ENCODE results near the gene FADS6. TPM values are rescaled to one million over a fixed set of nuclear protein-coding genes. Genes with fewer than 3 reads are reported as not detected.

The FADS6 gene
- total and polyA plus RNA-seq, 3 donors from 2014 or later: 0.95 to 2.0 (median 1.4) TPM

GRCh38 chr17:74877592-74878548 lies 15.6 kb downstream of the FADS6 start:
- Histone ChIP-seq H3K4me1 (peaks cover 15% of the 10 kb centered on the region), H3K9me3 (no peaks in the 10 kb centered on the region), H3K27ac (no peak overlapping the region), H3K27me3 (no peaks in the 10 kb centered on the region), H3K4me3 (no peak overlapping the region), H3K36me3 (ENCODE audit: low read depth, missing control alignments) (no peaks in the 10 kb centered on the region)
- no peak for TF ChIP-seq CTCF (IDR thresholded peaks at IDR 0.05)
- TF ChIP-seq POLR2A (IDR thresholded peaks at IDR 0.05): no peak
- intact Hi-C loops (cut with DNase I; ENCODE audit: low total_unique reads): no loop called here
- no peak for DNase-seq
- 37 to 46% methylated on average over 10 to 19 of the region's 19 CpGs for WGBS, 2 donors

GRCh38 chr17:74875977-74876593 lies 17.3 kb downstream of the FADS6 start:
- intact Hi-C loops (cut with DNase I; ENCODE audit: low total_unique reads): no loop called here
- no peak for DNase-seq
- Histone ChIP-seq H3K4me3 (no peak overlapping the region), H3K27ac (no peak overlapping the region), H3K27me3 (no peaks in the 10 kb centered on the region), H3K36me3 (ENCODE audit: low read depth, missing control alignments) (no peaks in the 10 kb centered on the region), H3K9me3 (no peaks in the 10 kb centered on the region), H3K4me1 (peaks cover 15% of the 10 kb centered on the region)
- TF ChIP-seq POLR2A (IDR thresholded peaks at IDR 0.05) (no peak), CTCF (IDR thresholded peaks at IDR 0.05) (no peak)
- WGBS, 2 donors: 56 to 71% methylated on average over 6 of the region's 6 CpGs

GRCh38 chr17:74875155-74875976 lies 18.1 kb downstream of the FADS6 start:
- DNase-seq: no peak
- H3K36me3 ChIP-seq (ENCODE audit: low read depth, missing control alignments): no peaks in the 10 kb centered on the region
- H3K27me3 ChIP-seq: no peaks in the 10 kb centered on the region
- no peak overlapping the region for H3K27ac ChIP-seq
- no peak overlapping the region for H3K4me3 ChIP-seq
- H3K9me3 ChIP-seq: no peaks in the 10 kb centered on the region
- TF ChIP-seq CTCF (IDR thresholded peaks at IDR 0.05): no peak
- no peak for TF ChIP-seq POLR2A (IDR thresholded peaks at IDR 0.05)
- peaks cover 15% of the 10 kb centered on the region for H3K4me1 ChIP-seq
- intact Hi-C loops (cut with DNase I; ENCODE audit: low total_unique reads): no loop called here
- WGBS, 2 donors: 45 to 58% methylated on average over 5 of the region's 5 CpGs

- no peaks in the 10 kb centered on the region for H3K9me3 ChIP-seq
- H3K27me3 ChIP-seq: no peaks in the 10 kb centered on the region
- DNase-seq: no peak
- no peak overlapping the region for H3K27ac ChIP-seq
- 83 to 95% methylated on average over 5 of the region's 5 CpGs for WGBS, 2 donors
- intact Hi-C loops (cut with DNase I; ENCODE audit: low total_unique reads): no loop called here
- H3K36me3 ChIP-seq (ENCODE audit: low read depth, missing control alignments): no peaks in the 10 kb centered on the region
- H3K4me3 ChIP-seq: no peak overlapping the region
- TF ChIP-seq CTCF (IDR thresholded peaks at IDR 0.05) (no peak), POLR2A (IDR thresholded peaks at IDR 0.05) (no peak)
- peaks cover 21% of the 10 kb centered on the region for H3K4me1 ChIP-seq
Observed at GRCh38 chr17:74874615-74875037, 18.8 kb downstream of the FADS6 start.
